Measurements from ENCODE around the gene TSPAN32. TPM values are rescaled to one million over a fixed set of nuclear protein-coding genes. Genes with fewer than 3 reads are reported as not detected.
"Not testable (repeated sequence)": the region's sequence is repeated elsewhere in the genome, so short reads cannot be mapped to it uniquely, and the experiment has no call there.

TSPAN32 gene
- total RNA-seq, 1 donor from 2014 or later = not detected

DNA sequence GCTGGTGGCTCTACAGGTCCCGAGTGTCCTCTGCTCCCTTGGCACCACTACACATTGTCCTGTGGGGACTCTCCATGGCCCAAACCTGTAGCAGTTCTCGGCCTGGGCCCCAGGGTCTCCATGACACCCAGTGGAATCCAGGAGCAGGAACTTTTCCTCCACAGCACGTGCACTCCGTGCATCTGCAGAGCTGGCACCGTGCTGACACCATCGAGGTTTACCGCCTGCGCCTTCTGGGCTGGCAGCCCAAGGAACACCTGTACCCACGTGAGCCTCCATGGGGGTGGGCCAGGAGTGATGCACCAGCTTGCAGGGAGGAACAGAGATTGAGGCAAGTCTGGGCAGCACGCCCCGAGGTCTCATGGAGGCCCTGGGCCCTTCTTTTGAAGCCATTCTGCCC is 25.2 kb downstream of the TSPAN32 start:
- TF ChIP-seq, protein P1, sequence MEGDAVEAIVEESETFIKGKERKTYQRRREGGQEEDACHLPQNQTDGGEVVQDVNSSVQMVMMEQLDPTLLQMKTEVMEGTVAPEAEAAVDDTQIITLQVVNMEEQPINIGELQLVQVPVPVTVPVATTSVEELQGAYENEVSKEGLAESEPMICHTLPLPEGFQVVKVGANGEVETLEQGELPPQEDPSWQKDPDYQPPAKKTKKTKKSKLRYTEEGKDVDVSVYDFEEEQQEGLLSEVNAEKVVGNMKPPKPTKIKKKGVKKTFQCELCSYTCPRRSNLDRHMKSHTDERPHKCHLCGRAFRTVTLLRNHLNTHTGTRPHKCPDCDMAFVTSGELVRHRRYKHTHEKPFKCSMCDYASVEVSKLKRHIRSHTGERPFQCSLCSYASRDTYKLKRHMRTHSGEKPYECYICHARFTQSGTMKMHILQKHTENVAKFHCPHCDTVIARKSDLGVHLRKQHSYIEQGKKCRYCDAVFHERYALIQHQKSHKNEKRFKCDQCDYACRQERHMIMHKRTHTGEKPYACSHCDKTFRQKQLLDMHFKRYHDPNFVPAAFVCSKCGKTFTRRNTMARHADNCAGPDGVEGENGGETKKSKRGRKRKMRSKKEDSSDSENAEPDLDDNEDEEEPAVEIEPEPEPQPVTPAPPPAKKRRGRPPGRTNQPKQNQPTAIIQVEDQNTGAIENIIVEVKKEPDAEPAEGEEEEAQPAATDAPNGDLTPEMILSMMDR (conservative IDR thresholded peaks at IDR 0.05; ENCODE audit: low read depth, low read length) = no peak
- no peak overlapping the region for H3K4me3 ChIP-seq (ENCODE audit: low read depth, low read length)
- no peak for DNase-seq (ENCODE audit: low read depth)

DNA sequence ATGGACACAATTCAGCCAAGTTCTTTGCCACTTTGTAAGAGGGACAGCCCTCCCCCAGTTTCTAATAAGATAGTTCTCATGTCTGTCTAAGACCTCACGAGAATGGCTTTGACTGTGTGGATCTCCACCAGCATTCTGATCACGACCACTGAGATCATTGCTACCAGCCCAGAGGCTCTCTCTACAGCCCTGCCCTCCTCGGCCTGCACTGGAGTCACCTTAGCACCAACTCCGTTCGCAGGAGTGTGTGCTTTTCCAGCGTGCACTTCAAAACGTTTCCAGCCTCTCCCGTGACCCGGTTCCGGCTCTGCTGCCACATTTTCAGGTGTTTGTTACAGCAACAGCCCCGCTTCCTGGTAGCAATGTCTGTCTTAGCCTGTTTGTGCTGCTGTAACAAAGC is 26.2 kb downstream of the TSPAN32 start:
- TF ChIP-seq, protein P1 (conservative IDR thresholded peaks at IDR 0.05; ENCODE audit: low read depth, low read length) = no peak
- DNase-seq (ENCODE audit: low read depth) = no peak
- H3K4me3 ChIP-seq (ENCODE audit: low read depth, low read length) = no peak overlapping the region

GRCh38 chr11:2328656-2329354 is 27.0 kb downstream of the TSPAN32 start:
- TF ChIP-seq, protein P1 (conservative IDR thresholded peaks at IDR 0.05; ENCODE audit: low read depth, low read length) = no peak
- DNase-seq (ENCODE audit: low read depth) = no peak
- H3K4me3 ChIP-seq (ENCODE audit: low read depth, low read length) = no peak overlapping the region

- no peak for DNase-seq (ENCODE audit: low read depth)
- no peak overlapping the region for H3K4me3 ChIP-seq (ENCODE audit: low read depth, low read length)
- TF ChIP-seq, protein P1 (conservative IDR thresholded peaks at IDR 0.05; ENCODE audit: low read depth, low read length) = no peak
These were observed 27.7 kb downstream of the TSPAN32 start for GRCh38 chr11:2329551-2329950.

GRCh38 chr11:2330696-2331095 is 28.9 kb downstream of the TSPAN32 start:
- H3K4me3 ChIP-seq (ENCODE audit: low read depth, low read length) = no peak overlapping the region
- TF ChIP-seq, protein P1 (conservative IDR thresholded peaks at IDR 0.05; ENCODE audit: low read depth, low read length) = no peak

DNA sequence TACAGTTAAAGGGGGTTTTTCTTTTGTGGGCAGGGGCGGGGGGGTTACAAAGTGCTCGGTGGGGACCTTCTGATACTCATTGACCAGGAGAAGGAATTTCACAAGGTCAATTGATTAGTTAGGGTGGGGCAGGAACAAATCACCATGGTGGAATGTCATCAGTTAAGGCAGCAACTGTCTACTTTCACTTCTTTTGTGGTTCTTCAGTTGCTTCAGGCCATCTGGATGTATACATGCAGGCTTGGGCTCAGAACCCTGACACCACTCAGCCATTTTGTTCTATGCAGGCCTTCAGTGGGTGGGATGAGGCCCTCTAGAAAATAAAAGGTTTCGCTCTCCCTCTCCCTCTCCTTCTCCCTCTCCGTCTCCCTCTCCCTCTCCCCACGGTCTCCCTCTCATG is 29.6 kb downstream of the TSPAN32 start:
- DNase-seq (ENCODE audit: low read depth) = no peak
- TF ChIP-seq, protein P1 (conservative IDR thresholded peaks at IDR 0.05; ENCODE audit: low read depth, low read length) = no peak
- no peak overlapping the region for H3K4me3 ChIP-seq (ENCODE audit: low read depth, low read length)

More at GRCh38 chr11:2330696-2331095, 28.9 kb downstream of the TSPAN32 start:
- DNase-seq (ENCODE audit: low read depth) = no peak

GRCh38 chr11:2332569-2332968 is 30.8 kb downstream of the TSPAN32 start:
- H3K4me3 ChIP-seq (ENCODE audit: low read depth, low read length); DNase-seq (ENCODE audit: low read depth): not testable (repeated sequence)

DNA sequence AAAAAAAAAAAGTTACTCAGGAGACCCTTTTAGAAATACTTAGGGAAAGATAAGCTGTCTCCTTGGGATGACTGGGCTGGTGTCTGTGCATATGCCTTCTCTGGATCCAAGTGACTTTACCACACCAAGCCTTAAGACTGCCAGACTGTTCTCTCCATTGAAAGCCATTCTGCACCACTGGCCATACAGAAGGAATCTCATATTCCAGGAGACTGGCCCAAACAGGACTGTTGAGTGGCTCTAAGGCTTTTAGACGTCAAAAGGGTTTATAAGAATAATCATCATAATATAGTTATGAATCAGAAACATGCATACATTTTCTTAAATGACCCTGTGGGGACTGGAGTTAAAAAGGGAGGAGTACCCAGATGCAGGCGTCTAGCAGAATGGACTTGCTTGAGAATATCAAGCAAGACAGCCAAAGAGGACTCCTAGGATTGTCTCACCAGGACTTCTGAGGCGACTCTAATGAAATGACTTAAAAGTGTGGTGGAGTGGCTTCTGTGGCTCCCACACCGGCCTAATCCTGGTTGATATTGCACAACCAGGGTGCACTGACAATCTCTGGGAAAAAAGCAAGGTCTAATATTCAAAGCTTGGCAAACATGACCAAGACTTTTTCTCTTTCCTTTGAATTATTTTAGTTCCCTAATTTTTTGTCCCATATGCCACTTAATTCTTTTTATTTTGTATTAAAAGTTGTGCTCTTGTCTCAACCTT is 31.8 kb downstream of the TSPAN32 start:
- DNase-seq (ENCODE audit: low read depth); H3K4me3 ChIP-seq (ENCODE audit: low read depth, low read length): not testable (repeated sequence)

DNA sequence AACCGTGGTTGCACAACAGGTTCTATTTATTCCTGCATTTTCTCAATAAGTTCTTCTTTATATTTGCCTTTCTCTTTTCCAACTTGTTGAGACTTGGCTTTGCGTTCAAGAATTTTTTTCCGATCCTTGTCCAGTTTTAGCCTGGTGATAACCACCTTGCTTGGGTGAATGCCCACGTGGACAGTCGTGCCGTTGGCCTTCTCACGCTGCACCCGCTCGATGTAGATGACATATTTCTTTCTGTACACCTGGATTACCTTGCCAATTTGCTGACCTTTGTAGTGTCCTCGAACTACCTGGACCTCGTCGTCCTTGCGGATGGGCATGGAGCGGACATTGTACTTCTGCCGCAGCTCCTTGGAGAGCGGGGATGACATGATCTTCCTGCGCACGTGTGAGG is 33.5 kb downstream of the TSPAN32 start:
- DNase-seq (ENCODE audit: low read depth); H3K4me3 ChIP-seq (ENCODE audit: low read depth, low read length): not testable (repeated sequence)

DNA sequence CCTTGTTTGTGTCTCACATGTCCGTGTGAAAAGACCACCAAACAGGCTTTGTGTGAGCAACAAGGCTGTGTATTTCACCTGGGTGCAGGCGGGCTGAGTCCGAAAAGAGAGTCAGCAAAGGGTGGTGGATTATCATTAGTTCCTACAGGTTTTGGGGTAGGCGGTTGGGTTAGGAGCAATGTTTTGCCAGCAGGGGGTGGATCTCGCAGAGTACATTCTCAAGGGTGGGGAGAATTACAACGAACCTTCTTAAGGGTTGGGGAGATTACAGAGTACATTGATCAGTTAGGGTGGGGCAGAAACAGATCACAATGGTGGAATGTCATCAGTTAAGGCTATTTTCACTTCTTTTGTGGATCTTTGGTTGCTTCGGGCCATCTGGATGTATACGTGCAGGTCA is 36.9 kb downstream of the TSPAN32 start:
- DNase-seq (ENCODE audit: low read depth); H3K4me3 ChIP-seq (ENCODE audit: low read depth, low read length): not testable (repeated sequence)

Measured in epithelial cell of proximal tubule (primary cell).